IMR-90 (cell line): ENCODE measurements around the gene ADCK1. TPM values are rescaled to one million over a fixed set of nuclear protein-coding genes. Genes with fewer than 3 reads are reported as not detected.

Experiments
- ATAC-seq: fragments of 200-7000 bp; cut with Tn5 transposase; 2 replicates; pipeline ENCODE4 v1.9.1; 2020; ENCODE audit warnings: low read depth, mild to moderate bottlenecking, moderate library complexity
- BruUV-seq: library from RNA; stranded (reverse); fragments of 400-500 nt; replicated peaks from 2 replicates; lab custom pipeline; 2021; lab: Mats Ljungman, UMichigan
- CTCF ChIA-PET: fragments of 300-600 bp; formaldehyde crosslinking; extraction: SDS; loops from one replicate; lab custom pipeline; 2021; ENCODE audit warnings: antibody characterized with exemption; lab: Yijun Ruan, JAX
- POLR2A ChIA-PET: fragments of 300-600 bp; sonication (Branson Sonifier 250); formaldehyde crosslinking; loops from one replicate; lab custom pipeline; 2022; ENCODE audit warnings: antibody characterized with exemption; ENCODE audit not compliant: unreplicated experiment; lab: Charles Lee
- DNase-seq: peaks from one replicate; pipeline ENCODE4 v3.0.0; 2013
- H2AFZ ChIP-seq: replicated peaks from 2 replicates; pipeline ENCODE3; 2013; ENCODE audit warnings: low read length, mild to moderate bottlenecking; ENCODE audit not compliant: poor library complexity
- H2AK5ac ChIP-seq: 2 replicates; pipeline ENCODE4 v1.6.1; 2013; ENCODE audit warnings: low read depth, low read length, inconsistent platforms
- H2AK9ac ChIP-seq: replicated peaks from 2 replicates; pipeline ENCODE3; 2013; ENCODE audit warnings: mild to moderate bottlenecking, low read depth, low read length, moderate library complexity; ENCODE audit not compliant: poor library complexity
- H2BK120ac ChIP-seq: 2 replicates; pipeline ENCODE4 v1.6.1; 2013; ENCODE audit warnings: low read depth, low read length, inconsistent platforms
- H2BK15ac ChIP-seq: 3 replicates; pipeline ENCODE4 v1.6.1; 2013; ENCODE audit warnings: low read depth, low read length, inconsistent platforms
- H2BK20ac ChIP-seq: 2 replicates; pipeline ENCODE4 v1.6.1; 2013; ENCODE audit warnings: low read depth, mild to moderate bottlenecking, inconsistent platforms, low read length, moderate library complexity
- H2BK5ac ChIP-seq: 2 replicates; pipeline ENCODE4 v1.6.1; 2013; ENCODE audit warnings: mild to moderate bottlenecking, low read depth, low read length, inconsistent platforms; ENCODE audit not compliant: poor library complexity, severe bottlenecking
- H3K14ac ChIP-seq: replicated peaks from 2 replicates; pipeline ENCODE4 v1.6.1; 2013; ENCODE audit warnings: low read depth, low read length, inconsistent platforms
- H3K18ac ChIP-seq: 2 replicates; pipeline ENCODE4 v1.6.1; 2013; ENCODE audit warnings: low read depth, low read length, control low read depth
- H3K23ac ChIP-seq: 2 replicates; pipeline ENCODE4 v1.6.1; 2013; ENCODE audit warnings: low read depth, low read length, inconsistent platforms
- H3K27ac ChIP-seq: 2 replicates; pipeline ENCODE4 v1.5.1; 2013; ENCODE audit warnings: mild to moderate bottlenecking, control low read depth, low read length; ENCODE audit not compliant: insufficient read depth
- H3K27me3 ChIP-seq: 2 replicates; pipeline ENCODE4 v1.6.1; 2013; ENCODE audit warnings: low read length; ENCODE audit not compliant: control insufficient read depth, insufficient read depth
- H3K36me3 ChIP-seq: 2 replicates; pipeline ENCODE4 v1.6.1; 2013; ENCODE audit warnings: low read length, mixed read lengths; ENCODE audit not compliant: control insufficient read depth, insufficient read depth
- H3K4ac ChIP-seq: 2 replicates; pipeline ENCODE4 v1.6.1; 2013; ENCODE audit warnings: low read depth, low read length, inconsistent platforms
- H3K4me1 ChIP-seq: 2 replicates; pipeline ENCODE4 v1.6.1; 2013; ENCODE audit warnings: low read length, mixed read lengths; ENCODE audit not compliant: control insufficient read depth, insufficient read depth
- H3K4me2 ChIP-seq: 2 replicates; pipeline ENCODE4 v1.6.1; 2013; ENCODE audit warnings: low read depth, mild to moderate bottlenecking, control low read depth, low read length, moderate library complexity
- H3K4me3 ChIP-seq: 2 replicates; pipeline ENCODE4 v1.5.1; 2013; ENCODE audit warnings: low read depth, mild to moderate bottlenecking, control low read depth, low read length, moderate library complexity; ENCODE audit not compliant: insufficient read depth
- H3K56ac ChIP-seq: 2 replicates; pipeline ENCODE4 v1.6.1; 2013; ENCODE audit warnings: low read length, inconsistent platforms; ENCODE audit not compliant: insufficient read depth; ENCODE audit errors: extremely low read depth
- H3K79me1 ChIP-seq, 2 experiments: 2 replicates each; pipeline ENCODE4 v1.6.1; 2013; ENCODE audit warnings: low read length in 2 of 2, inconsistent platforms in 1 of 2, low read depth in 1 of 2
- H3K9ac ChIP-seq: 2 replicates; pipeline ENCODE4 v1.6.1; 2013; ENCODE audit warnings: low read depth, low read length, control low read depth
- H3K9me1 ChIP-seq: 2 replicates; pipeline ENCODE4 v1.6.1; 2013; ENCODE audit warnings: low read length, inconsistent platforms; ENCODE audit not compliant: insufficient read depth
- H3K9me3 ChIP-seq: 2 replicates; pipeline ENCODE4 v1.6.1; 2013; ENCODE audit warnings: low read length; ENCODE audit not compliant: control insufficient read depth, insufficient read depth
- H4K20me1 ChIP-seq: 2 replicates; pipeline ENCODE4 v1.6.1; 2013; ENCODE audit warnings: low read length, inconsistent platforms; ENCODE audit not compliant: insufficient read depth
- H4K5ac ChIP-seq: 2 replicates; pipeline ENCODE4 v1.6.1; 2013; ENCODE audit warnings: mild to moderate bottlenecking, low read depth, low read length, control low read depth
- H4K8ac ChIP-seq, 2 experiments: 2 replicates each; pipeline ENCODE4 v1.6.1; 2013; ENCODE audit warnings: low read depth in 2 of 2, low read length in 2 of 2, control low read depth in 1 of 2, inconsistent platforms in 1 of 2
- H4K91ac ChIP-seq: 2 replicates; pipeline ENCODE4 v1.6.1; 2013; ENCODE audit warnings: low read depth, low read length, inconsistent platforms; ENCODE audit not compliant: insufficient read depth
- CEBPB ChIP-seq: IDR thresholded peaks from 2 replicates; pipeline ENCODE4 v1.6.1; 2012; ENCODE audit warnings: low read depth, low read length, improper control_type of control experiment
- CHD1 ChIP-seq: IDR thresholded peaks from 2 replicates; pipeline ENCODE4 v1.6.1; 2012; ENCODE audit warnings: low read depth, low read length, improper control_type of control experiment
- FOS ChIP-seq: fragments of 150-350 bp; IDR thresholded peaks from 2 replicates; pipeline ENCODE4 v1.6.1; 2016; ENCODE audit warnings: low read depth, low read length
- MAFK ChIP-seq: IDR thresholded peaks from 2 replicates; pipeline ENCODE4 v1.6.1; 2012; ENCODE audit warnings: low read depth, low read length, improper control_type of control experiment
- MAZ ChIP-seq: IDR thresholded peaks from 2 replicates; pipeline ENCODE4 v1.6.1; 2012; ENCODE audit warnings: low read depth, mild to moderate bottlenecking, low read length, improper control_type of control experiment, moderate library complexity, borderline replicate concordance
- MXI1 ChIP-seq: IDR thresholded peaks from 2 replicates; pipeline ENCODE4 v1.6.1; 2012; ENCODE audit warnings: low read depth, mild to moderate bottlenecking, low read length, moderate library complexity, borderline replicate concordance
- NFE2L2 ChIP-seq: fragments of 150-350 bp; IDR thresholded peaks from 2 replicates; pipeline ENCODE4 v1.6.1; 2016; ENCODE audit warnings: low read depth, mild to moderate bottlenecking, low read length
- POLR2A ChIP-seq: IDR thresholded peaks from 2 replicates; pipeline ENCODE4 v1.6.1; 2012; ENCODE audit warnings: mild to moderate bottlenecking, low read depth, low read length
- RCOR1 ChIP-seq: IDR thresholded peaks from 2 replicates; pipeline ENCODE4 v1.6.1; 2012; ENCODE audit warnings: mild to moderate bottlenecking, low read length, improper control_type of control experiment; ENCODE audit not compliant: insufficient replicate concordance
- RFX5 ChIP-seq: IDR thresholded peaks from 2 replicates; pipeline ENCODE4 v1.8.0; 2012; ENCODE audit warnings: low read depth, mild to moderate bottlenecking, low read length, moderate library complexity
- SMC3 ChIP-seq: fragments of 150-350 bp; IDR thresholded peaks from 2 replicates; pipeline ENCODE4 v1.6.1; 2016; ENCODE audit warnings: low read depth, mild to moderate bottlenecking, antibody characterized with exemption, low read length, moderate library complexity
- WGBS, 2 experiments: methylation state at CpG; one replicate each; pipeline versions ENCODE4 v1.1.5 to v1.1.7; 2013; ENCODE audit warnings: missing lambda C conversion rate in 2 of 2; ENCODE audit not compliant: insufficient read length in 1 of 2; ENCODE audit errors: extremely low coverage in 2 of 2; 5-methylcytosine and 5-hydroxymethylcytosine counted together
- dilution Hi-C: fragments of 300-500 bp; cut with HindIII; formaldehyde crosslinking; loops from one replicate; pipeline ENCODE4 v1.14.3; 2018; ENCODE audit warnings: low sequenced_read_pairs; ENCODE audit not compliant: unreplicated experiment
- in situ Hi-C: fragments of 300-500 bp; cut with MboI; formaldehyde crosslinking; loops from 3 replicates; pipeline ENCODE4 v1.14.3; 2019; ENCODE audit warnings: low sequenced_read_pairs, inconsistent platforms, mixed read lengths
- intact Hi-C: fragments of 100-400 bp; cut with micrococcal nuclease; formaldehyde crosslinking; loops from 2 replicates; pipeline ENCODE4 v1.10.0; 2022
- polyA plus RNA-seq, 3 experiments: library from polyadenylated mRNA; depleted of rRNA; stranded (reverse); fragments of >200 nt; gene quantifications; 2 replicates each; pipeline ENCODE4 v1.2.3, GENCODE V29; 2012; ENCODE audit warnings: low replicate concordance in 1 of 3
- total RNA-seq: library from RNA; depleted of rRNA; stranded (reverse); fragments of >200 nt; gene quantifications from 2 replicates; pipeline ENCODE4 v1.2.3, GENCODE V29; 2012
- TF ChIP-seq, protein P1 (sequence below): fragments of 150-350 bp; IDR thresholded peaks from 2 replicates; pipeline ENCODE4 v1.6.1; 2017; ENCODE audit warnings: mild to moderate bottlenecking, antibody characterized with exemption, low read length, low read depth
- TF ChIP-seq, protein P2 (sequence below): fragments of 150-350 bp; IDR thresholded peaks from 2 replicates; pipeline ENCODE4 v1.6.1; 2016; ENCODE audit warnings: low read depth, mild to moderate bottlenecking, low read length, moderate library complexity, borderline replicate concordance

ADCK1 gene
- total and polyA plus RNA-seq, 2 of the 4 experiments (the other 2 are of a cell fraction), result 1.6 to 4.6 TPM

DNA sequence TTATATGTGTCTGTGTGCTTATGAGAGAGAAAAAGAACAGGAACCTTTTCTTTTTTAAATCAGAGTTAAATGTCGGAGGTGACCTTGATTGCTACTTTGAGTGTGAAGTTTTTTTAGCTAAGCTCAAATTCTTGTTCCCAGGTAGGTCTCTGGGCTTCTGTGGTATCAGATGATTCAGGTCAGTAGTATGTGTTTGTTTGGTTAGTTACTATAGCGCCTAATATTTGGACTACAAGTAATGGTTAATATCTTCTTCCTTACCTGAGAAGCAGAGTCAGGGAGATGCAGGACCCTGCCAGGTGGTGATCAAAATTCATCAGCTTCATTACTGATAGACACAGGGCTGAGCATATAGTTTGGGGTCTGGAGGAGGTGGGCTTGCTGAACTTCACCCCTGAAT lies 30.8 kb downstream of the ADCK1 start:
- Histone ChIP-seq H2BK5ac (no peak overlapping the region), H3K4ac (no peak overlapping the region), H3K18ac (no peak overlapping the region), H3K56ac (no peak overlapping the region), H4K5ac (no peak overlapping the region), H3K27ac (no peak overlapping the region), H3K14ac (no peak overlapping the region), H4K8ac (no peak overlapping the region), H2AFZ (no peak overlapping the region), H2AK9ac (no peak overlapping the region), H3K9me1 (no peaks in the 10 kb centered on the region; the same call in 1 of the 2 replicates), H2BK15ac (no peak overlapping the region), H2BK20ac (no peak overlapping the region), H3K27me3 (no peaks in the 10 kb centered on the region), H4K91ac (no peak overlapping the region), H3K9me3 (no peaks in the 10 kb centered on the region), H4K20me1 (no peaks in the 10 kb centered on the region), H3K9ac (no peak overlapping the region), H3K4me2 (no peak overlapping the region), H3K4me3 (no peak overlapping the region), H3K79me1 (no peaks in the 10 kb centered on the region), H2AK5ac (no peak overlapping the region), H3K4me1 (no peaks in the 10 kb centered on the region), H3K36me3 (0 out of 2 replicates have a peak, but pooled peaks cover 2% of the 10 kb centered on the region), H2BK120ac (no peak overlapping the region), H3K23ac (no peak overlapping the region)
- dilution Hi-C loops, result no loop called here
- in situ Hi-C loops, result no loop called here
- ChIA-PET CTCF (interaction anchor here (0.6 kb wide), 1 partner anchor 188 kb away, joined by 3 read pairs; no protein-coding TSS in a partner anchor), POLR2A (no interaction called here)
- intact Hi-C loops, result no loop called here
- WGBS, 2 experiments, result no CpG with 5 or more reads among the region's 2 CpGs
- no TSS peak for BruUV-seq
- ATAC-seq, result no peak
- no peak for DNase-seq
- TF ChIP-seq, protein P1, sequence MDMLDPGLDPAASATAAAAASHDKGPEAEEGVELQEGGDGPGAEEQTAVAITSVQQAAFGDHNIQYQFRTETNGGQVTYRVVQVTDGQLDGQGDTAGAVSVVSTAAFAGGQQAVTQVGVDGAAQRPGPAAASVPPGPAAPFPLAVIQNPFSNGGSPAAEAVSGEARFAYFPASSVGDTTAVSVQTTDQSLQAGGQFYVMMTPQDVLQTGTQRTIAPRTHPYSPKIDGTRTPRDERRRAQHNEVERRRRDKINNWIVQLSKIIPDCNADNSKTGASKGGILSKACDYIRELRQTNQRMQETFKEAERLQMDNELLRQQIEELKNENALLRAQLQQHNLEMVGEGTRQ, result no peak
- TF ChIP-seq CHD1 (no peak), RFX5 (no peak), NFE2L2 (no peak), MAZ (no peak), MAFK (no peak), SMC3 (no peak), MXI1 (no peak), FOS (no peak), POLR2A (no peak), RCOR1 (no peak), CEBPB (no peak)
- TF ChIP-seq, protein P2, sequence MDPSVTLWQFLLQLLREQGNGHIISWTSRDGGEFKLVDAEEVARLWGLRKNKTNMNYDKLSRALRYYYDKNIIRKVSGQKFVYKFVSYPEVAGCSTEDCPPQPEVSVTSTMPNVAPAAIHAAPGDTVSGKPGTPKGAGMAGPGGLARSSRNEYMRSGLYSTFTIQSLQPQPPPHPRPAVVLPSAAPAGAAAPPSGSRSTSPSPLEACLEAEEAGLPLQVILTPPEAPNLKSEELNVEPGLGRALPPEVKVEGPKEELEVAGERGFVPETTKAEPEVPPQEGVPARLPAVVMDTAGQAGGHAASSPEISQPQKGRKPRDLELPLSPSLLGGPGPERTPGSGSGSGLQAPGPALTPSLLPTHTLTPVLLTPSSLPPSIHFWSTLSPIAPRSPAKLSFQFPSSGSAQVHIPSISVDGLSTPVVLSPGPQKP, result no peak
